ENCODE data around the gene TNFRSF11A.

Gene TNFRSF11A

DNA sequence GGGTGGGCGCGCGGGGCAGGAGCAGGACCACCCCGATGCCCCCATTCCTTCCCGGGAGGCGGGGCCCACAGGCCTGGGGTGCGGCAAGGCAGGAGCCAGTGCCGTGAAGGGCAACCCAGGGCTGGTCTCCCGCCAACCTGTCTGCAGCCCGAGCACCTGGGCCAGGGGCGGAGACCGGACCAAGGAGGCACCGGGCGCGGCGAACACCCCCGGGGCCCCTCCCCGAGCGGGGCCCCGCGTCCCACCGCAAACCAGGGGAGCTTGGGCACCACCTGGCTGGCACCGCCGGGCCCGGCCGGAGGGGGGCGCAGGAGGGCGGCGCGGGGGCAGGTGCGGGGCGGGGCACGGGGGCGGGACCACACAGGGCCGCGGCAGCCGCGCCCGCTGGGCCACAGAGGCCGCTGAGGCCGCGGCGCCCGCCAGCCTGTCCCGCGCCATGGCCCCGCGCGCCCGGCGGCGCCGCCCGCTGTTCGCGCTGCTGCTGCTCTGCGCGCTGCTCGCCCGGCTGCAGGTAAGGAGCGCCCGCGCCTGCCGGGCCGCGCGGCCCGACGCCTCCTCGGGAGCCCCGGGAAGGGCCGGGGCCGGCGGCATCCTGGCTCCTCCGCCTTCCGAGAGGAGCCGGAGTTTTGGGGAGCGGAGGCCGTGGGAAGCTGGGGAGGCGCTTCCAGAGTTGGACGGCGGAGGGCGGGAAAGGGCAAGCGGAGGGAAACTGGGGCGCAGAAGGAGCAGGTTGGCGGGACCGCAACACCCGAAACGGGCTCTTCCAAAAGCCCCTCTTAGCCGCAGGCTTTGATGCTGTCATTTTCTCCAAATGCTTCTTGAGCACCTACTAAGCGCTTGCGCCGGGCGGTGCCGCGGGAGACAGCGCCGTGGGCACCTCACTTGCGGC lies at the start of gene TNFRSF11A:
TSS of gene TNFRSF11A (plus strand) at position 394 of the 889 bp plus-strand sequence. CDS start at position 437, 43 bp downstream.
- DNase-seq, result peak; percentile 32

DNA sequence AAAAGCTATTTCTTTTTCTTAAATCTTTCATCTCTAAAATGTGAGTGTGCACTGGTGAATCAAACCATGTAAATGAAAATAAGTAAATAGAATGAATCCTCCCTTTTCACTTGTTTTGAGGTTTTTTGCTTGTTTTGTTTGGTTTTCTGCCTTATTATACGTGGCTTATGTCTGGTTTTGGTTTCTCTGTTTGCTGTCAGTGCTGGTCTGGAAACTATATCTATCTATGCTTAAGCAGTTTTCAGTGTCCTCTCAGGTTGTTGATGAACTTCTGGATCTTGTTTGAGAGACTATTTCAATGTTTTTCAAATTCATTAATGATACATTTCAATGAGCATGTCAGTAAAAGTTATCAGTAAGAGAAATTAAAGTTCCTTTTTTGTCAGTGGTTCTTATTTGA lies 48.1 kb upstream of the TNFRSF11A start:
- DNase-seq, result no peak

DNA sequence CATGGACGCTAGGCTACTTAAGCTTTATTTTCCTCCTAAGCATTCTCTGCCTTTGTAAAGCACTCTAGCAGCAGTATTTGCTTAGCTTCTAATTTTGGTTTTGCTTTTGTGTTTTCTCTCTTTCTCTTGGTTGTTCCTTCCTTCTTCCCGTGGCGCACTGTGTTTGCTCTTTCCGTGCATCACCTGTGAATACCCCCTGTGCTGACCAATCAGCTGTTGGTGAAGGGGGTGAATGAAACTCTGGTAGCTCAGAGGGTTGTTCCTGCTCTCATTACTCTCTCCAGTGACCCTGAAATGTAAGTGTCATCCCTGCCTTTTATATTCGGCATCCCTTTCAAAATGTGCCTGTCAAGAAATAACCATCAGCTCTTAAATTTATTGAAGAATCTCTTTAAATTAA lies 45.5 kb upstream of the TNFRSF11A start:
- DNase-seq, result no peak

DNA sequence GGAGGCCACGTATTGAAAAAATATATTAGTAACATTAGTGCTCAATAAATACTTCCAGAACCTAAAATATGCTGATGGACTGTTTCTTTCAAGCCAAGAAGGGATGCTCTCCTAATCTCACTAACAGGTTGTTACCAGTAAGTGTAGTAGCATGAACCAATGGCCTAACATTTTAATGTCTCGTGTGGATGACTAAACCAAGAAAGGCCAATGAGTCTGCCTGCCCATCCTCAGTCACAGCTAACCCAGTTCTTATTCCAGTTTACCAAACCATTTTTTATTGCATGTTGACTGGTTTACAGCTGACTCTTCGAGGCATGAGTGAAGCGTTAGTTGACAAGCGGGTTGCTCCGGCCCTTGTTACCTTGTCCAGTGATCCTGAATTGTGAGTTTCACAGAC lies 45.1 kb upstream of the TNFRSF11A start:
- DNase-seq, result no peak

DNA sequence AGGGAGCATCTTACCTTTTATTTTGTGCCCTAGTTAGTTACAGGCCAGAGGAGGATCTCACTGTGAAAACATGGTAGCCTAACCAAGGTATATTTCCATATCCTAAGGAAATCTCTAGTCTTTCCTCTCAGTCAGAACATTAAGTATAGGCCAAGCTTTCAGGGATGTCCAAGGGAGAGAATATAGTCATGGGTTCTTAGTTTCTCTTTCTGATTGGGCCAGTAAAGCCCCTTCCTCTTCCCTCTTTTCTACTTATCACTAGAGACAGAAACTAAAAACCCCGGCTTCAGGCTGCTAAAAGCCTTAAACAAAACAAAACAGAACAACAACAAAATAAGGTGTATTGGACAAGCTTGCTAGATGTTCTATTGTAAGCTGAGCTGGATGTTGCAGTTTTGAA lies 44.3 kb upstream of the TNFRSF11A start:
- DNase-seq, result no peak

DNA sequence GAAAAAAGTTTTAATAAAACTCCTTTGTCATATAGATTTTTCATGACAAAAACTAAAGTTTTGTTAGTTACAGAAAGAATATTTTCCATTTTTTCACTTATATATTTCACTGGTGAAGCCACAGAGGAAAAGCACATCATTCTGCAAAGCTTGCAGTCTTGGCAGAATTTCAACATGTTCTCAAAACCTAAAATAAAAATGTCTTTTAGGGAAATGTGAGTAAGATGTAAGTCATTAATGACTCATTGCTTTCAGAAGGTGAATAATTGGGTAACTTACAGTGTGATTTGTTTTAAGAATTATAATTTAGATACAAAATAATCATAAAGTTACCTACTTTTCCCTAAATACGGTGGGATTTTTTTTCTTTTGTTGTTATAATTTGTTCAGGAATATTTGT lies 43.4 kb upstream of the TNFRSF11A start:
- no peak for DNase-seq

DNA sequence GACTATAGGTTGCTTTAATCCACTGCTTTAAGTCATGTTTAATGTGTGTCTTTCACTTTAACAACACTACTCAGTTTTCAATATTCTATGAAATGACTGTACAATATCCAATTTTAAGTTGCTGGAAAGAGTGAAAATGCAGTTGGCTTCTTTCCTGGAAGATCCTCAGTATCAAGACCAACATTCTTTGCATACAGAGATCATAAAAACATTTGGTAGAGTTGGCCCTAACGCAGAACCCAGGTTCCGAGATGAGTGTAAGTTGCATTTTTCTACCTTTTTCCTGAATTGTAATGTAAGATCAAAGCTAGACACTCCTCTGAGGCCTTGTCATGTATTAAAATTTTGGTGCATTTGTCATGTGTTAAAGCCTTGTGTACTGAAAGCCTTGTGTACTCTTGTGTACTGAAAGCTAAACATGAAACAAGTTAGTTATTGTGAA lies 42.9 kb upstream of the TNFRSF11A start:
- DNase-seq, result no peak

DNA sequence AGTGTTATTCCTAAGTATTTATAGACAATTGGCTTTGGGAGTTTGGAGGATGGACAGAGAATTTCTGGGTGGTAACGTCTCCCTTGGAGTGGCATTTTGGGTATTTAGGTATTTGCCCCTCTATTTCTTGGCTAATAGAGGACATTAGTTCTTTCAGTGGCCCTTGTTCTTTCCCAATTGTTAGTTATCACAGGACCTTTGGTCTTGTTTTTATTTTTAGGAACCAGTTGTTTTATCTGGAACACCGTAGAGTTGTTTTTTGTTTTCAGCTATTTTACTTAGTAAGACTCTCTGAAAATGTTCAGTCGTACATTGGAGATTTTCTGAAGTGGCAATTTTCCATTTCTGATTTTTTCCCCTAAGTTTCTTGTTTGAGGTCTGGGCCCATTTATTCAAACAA lies 40.5 kb upstream of the TNFRSF11A start:
- no peak for DNase-seq

DNA sequence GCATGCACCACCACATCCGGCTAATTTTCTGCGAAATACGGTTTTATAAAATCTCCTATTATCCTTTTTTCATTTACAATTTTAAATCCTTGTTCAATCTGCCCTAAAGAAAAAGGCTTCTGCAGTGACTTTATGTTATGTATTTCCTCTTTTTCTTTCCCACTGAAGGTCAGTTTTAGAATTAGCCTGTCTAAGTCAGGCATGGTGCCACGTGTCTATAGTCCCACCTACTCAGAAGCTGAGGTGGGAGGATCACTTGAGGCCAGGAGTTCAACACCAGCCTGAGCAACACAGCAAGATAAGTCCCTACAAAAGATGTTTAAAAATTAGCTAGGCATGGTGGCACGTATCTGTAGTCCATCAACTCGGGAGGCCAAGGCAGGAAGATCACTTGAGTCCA lies 39.8 kb upstream of the TNFRSF11A start:
- DNase-seq, result no peak

DNA sequence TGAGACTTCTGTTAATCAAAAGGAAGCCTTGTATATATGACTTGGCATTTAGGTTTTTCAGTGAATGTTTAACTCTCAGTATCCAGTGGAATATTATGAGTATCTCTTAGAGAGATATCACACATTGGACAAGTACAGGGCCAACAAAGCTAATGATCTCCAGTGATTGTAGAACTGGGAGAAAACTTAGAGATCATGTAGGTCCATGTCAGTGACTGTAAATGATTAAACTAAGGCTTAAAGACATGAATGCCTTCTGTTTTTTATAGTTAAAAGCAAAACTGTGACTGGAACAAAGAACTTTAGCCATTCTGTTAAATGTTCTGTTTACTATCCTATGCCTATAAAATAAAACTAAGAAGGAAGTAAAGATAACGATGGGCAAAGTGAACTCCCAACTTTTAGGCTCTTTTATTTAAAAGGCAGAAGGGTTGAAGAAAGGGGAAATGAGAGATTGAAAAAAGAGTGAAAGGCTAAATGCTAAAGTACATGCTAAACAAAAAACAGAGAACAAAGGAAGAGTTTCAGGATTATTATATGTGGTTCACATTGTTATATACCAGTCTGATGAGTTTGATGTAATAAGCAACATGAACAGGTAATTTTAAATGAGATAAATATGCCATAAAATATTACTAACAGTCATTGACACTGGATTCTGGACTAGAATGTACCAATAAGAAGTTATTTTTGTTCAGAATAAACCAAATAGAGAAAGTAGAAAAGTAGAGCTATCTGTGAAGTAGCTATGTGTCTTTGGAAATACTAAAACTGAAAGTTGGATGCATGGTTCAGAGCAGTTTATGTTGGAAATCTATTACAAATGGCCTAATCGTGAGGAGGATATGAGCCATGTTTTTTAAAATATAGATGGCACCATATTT lies 37.1 kb upstream of the TNFRSF11A start:
- no peak for DNase-seq

DNA sequence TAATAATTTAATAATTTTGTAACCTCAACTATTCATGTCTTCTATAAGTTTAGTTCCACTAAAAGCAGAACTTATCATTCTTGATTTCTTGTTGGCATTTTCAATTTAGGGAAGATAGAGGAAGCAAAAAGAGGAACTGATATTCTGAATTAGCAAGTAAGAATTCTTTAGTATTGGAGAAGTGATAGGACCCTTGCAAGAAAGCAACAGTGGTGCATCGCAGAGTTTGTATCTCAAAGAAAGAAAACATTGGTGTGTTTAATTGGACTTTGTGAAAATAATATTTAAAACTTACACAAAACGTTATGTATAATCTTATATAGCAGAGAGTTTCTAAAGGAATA lies 36.5 kb upstream of the TNFRSF11A start:
- DNase-seq, result no peak

DNA sequence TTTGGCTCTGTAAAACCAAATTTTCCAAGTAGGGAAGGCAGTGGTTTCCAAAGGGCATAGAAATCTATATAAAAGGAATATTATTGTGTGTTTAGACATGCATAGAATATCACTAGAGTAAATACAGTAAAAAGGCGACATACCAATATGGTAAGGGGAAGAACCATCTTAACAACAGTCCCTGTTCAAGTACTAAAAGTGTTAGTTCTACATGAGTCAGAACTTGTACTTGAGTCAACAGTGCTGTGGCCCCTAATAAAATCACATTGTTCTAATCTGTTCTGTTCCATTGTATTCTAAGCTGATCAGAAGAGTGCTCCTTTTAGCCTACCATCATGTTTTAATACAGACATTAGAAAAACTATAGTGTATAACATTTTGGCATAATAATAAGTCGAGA lies 36.1 kb upstream of the TNFRSF11A start:
- DNase-seq, result no peak

DNA sequence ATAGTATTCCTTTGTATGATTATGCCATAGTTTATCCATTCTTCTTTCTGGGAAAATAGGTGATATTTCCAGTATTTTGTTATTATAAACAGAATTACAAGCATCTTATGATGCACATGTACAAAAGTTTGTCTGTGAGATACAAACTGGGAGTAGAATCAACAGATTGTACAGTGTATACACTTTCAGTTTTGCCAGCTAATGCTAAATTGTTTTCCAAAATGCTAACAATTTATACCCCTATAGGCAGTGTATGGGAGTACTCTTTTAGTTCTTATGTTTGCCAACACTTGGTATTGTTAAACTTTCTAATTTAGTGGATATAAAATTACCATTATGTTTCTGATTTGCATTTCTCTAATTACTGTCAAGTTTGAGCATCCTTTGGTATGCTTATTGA lies 31.0 kb upstream of the TNFRSF11A start:
- no peak for DNase-seq

DNA sequence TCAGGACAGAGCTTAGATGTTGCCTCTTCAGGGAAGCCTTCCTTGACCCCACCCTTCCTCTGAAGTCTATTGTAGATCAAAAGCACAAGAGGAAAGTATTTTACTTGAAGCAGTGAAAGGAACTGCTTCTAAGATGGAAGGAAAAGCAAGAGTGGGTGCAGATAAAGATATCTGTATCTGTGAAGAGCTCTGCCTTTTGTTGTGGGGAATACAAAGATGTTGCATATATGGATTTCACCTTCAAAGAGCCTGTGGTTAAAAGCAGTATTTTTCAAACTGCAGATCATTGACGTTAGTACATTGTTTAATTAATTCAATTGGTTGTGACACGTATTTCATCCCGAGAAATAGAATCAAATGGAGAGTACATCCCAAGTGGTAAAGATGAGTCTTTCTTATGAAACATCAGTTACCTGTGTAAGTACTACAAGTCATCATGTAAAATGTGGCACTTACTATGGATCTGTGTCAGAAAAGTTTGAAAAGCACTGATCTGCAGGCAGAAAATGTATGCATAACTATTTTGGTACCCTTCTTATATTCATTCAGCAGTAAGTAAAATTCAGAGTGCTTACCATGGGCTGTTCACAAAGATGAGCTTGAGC lies 24.6 kb upstream of the TNFRSF11A start:
- no peak for DNase-seq

DNA sequence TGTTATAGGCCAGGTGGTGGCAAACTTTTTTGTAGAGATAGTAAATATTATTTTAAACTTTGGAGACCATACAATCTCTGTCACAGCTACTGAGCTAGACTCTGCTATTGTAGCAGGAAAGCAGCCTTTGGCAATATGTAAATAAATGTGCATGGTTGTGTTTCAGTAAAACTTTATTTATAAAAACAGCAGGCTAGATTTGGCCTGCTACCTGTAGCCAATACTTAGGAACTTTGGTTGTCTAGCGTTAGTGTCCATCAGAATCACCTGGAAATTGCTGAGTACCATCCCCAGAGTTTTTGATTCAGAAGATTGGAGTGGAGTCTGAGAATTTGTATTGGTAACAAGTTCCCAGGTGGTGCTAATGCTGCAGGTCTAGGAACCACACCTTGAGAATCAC lies 23.8 kb upstream of the TNFRSF11A start:
- no peak for DNase-seq

DNA sequence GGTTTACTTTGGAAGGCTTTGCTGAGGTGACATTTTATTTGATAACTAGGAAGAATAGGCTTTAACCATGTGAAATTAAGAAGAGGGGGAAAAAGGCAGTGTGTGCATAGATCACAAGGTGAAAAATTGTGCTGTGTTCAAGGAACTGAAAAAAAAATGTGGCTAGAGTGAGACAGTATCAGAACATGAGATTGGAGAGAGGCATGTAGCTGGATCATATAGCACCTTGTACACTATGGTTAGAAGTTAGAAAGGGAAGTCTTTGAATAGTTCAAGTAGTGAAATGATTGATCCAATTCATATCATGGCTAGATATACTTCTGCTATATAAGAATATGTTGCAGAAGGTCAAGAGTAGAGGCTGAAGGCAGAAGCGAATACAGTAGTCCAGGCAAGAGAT lies 12.3 kb upstream of the TNFRSF11A start:
- DNase-seq, result no peak

DNA sequence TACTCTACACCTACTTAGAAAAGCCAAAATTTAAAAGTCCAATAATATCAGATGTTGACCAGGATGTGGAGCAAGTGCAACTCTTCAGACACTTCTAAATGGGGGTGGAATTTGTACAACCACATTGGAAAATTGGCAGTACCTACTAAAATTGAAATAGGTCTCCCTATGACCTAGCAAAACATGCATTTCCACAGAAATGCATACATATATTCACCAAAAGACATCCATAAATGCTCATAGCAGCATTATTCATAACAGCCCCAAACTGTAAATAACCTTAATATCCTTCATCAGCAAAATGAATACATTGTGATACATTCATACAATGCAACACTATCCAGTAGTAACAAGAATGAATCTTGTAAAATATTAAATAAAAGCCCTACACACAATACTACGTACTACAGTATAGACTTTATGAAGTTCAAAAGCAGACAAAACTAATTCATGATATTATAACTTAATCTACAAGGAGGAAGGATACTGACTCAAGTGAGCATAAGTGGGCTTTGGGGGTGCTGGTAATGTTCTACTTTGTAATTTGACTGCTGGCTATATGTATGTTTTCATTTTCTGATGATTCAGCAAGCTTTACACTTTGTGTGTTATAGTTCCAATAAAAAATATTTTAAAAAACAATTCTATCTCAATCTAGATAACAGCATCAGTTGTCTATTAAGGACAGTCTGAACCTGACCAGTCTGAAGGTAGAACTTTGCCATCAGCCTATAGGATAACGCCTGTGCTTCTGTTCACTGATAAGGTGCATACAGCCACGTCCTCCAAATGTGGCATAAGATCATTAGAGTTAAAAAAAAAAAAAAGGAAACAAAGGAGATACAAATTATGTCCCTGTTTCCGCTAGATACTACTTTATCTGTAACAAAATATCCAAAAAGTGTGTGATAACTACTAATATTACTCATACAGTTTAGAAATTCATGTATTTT lies 6.6 kb upstream of the TNFRSF11A start:
- no peak for DNase-seq

DNA sequence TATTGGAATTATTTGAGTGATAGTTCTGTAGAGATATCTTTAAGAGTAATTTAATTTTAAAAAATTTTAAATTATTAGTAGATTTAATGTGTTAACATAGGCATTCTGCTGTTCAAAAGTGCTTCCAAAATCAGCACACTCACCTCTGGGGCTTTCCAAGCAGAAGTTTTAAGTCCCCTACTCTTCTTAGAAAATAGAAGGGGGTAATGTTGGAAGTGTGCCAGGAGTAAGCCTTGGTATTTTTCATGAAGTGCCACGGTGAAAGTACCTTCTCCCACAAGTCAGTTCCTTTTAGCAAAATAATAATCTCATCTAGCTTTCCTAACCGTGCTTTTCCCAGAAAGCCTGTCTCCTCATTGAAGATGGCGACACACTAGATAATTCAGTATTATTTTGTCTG lies 3.9 kb upstream of the TNFRSF11A start:
- DNase-seq, result no peak

DNA sequence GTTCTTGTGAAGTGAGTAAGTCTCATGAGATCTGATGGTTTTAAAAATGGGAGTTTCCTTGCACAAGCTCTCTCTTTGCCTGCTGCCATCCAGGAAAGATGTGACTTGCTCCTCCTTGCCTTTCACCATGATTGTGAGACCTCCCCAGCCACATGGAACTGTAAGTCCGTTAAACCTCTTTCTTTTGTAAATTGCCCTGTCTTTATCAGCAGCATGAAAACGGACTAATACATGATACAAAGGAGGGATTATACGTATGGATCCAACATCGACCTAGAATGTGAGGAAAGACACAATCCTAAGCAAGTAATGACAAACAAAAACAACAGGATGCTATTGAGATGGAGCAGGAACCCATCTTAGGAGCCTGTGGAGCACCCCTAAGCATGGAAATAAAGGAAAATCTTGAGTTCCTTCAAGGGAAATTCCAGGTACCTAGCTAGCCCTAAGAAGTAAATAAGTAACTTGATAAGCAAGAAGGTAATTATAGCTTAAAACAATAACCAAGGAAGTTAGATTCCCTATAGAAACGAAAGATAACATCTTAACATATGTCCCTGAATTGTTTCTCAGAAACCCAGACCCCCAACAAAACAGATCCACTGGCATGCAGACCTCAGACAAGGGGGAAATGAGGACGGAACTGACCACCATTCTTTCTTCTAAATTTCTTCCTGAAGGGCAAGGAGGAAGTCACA lies 1.5 kb upstream of the TNFRSF11A start:
- no peak for DNase-seq

DNA sequence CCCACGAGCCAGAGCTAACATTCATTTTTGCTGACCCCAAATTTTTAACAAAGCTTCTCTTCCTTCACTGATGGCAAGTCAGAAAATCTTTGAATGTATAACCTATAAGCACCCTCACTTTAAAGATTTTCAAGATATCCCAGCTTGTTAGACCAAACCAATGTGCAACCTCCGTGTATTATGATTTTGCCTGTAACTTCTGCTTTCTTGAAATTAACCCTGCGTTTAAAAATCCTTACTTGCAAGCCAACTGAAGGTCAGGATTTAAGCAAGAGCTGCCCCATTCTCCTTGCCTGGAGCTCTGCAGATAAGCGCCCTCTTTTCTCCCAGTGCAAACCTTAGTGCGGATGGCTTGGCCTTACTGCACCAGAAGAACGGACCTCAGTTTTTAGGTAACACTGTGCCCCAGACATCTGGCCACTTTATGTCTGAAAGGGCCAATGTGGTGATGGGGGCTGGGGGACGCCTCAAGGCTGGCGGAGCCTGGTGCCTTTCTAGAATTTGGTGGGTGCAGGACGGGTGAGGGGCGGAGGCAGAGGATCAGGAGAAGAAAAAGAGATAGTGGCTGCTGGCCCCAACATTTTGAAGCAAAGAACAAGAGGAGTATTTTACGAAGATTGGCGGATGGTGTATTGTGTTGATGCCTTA lies 805 bp upstream of the TNFRSF11A start:
- DNase-seq, result no peak

All from NCI-H1105 (cell line).